Fibroblast of lung (primary cell): ENCODE results near the gene IL20RA.

Experiments
- EZH2 ChIP-seq: IDR thresholded peaks from 2 replicates; pipeline ENCODE4 v1.5.1; 2012; ENCODE audit warnings: low read length, control low read depth, mild to moderate bottlenecking; ENCODE audit errors: missing control alignments
- TF ChIP-seq, protein P1 (sequence below), 2 donors: IDR thresholded peaks in 1 of 2; conservative IDR thresholded peaks in 1 of 2; 1 replicate in 1 of 2; 2 replicates in 1 of 2; pipeline ENCODE4 v1.5.1; 2011 to 2012; ENCODE audit warnings: low read length in 2 of 2, control low read depth in 1 of 2, inconsistent platforms in 1 of 2, low read depth in 1 of 2, mild to moderate bottlenecking in 1 of 2

DNA sequence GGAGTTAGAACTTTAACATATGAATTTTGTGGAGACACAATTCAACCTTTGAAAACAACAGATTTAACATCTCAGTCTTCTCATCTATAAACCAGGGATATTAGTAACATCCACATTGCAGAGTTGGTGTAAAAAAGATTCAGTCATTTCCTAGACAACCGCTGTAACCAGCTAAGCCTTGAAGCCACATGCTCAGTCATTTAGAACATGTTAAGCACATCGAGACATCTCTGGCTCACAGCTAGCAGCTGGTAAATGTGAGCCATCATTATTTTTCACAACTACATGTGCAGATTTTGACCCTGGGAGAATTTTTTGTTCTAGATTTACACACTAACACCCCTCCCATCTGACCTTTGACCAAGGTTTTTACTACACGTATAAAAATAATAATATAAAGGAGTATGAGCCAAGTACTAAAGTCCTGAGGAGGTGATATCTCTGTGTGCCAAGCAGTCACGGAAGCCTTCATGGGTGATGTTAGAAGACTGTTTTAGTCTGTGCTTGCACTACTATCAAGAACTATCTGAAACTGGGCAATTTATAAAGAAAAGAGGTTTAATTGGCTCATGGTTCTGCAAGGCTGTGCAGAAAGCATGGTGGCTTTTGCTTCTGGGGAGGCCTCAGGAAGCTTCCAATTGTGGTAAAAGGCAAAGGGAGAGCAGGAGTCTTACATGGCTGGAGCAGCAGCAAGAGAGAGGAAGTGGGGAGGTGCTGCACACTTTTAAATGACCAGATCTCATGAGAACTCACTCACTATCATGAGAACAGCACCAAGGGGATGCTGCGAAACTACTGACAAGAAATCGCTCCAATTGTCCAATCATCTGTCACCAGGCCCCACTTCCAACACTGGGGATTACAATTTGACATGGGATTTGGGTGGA is 48.7 kb upstream of the IL20RA start:
- TF ChIP-seq, protein P1, sequence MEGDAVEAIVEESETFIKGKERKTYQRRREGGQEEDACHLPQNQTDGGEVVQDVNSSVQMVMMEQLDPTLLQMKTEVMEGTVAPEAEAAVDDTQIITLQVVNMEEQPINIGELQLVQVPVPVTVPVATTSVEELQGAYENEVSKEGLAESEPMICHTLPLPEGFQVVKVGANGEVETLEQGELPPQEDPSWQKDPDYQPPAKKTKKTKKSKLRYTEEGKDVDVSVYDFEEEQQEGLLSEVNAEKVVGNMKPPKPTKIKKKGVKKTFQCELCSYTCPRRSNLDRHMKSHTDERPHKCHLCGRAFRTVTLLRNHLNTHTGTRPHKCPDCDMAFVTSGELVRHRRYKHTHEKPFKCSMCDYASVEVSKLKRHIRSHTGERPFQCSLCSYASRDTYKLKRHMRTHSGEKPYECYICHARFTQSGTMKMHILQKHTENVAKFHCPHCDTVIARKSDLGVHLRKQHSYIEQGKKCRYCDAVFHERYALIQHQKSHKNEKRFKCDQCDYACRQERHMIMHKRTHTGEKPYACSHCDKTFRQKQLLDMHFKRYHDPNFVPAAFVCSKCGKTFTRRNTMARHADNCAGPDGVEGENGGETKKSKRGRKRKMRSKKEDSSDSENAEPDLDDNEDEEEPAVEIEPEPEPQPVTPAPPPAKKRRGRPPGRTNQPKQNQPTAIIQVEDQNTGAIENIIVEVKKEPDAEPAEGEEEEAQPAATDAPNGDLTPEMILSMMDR (conservative IDR thresholded peaks at IDR 0.05 in 1 of 2, IDR thresholded peaks at IDR 0.05 in 1 of 2; ENCODE audit: low read depth in 1 of 2, low read length in 2 of 2), result no peak
- no peak for TF ChIP-seq EZH2
